AML-193 (cell line): ENCODE results near the gene KLF1.
"Not testable (repeated sequence)": the region's sequence is repeated elsewhere in the genome, so short reads cannot be mapped to it uniquely, and the experiment has no call there.

Source experiments
- DNase-seq, 2 experiments: peaks; one replicate each; lab custom pipeline; 2025; lab: John Stamatoyannopoulos, UW

KLF1 gene

GRCh38 chr19:12867120-12868099, 19.6 kb downstream of the KLF1 start:
- DNase-seq: peak in 1 of 2 experiments; percentile 35

- DNase-seq: no peak
These were observed 20.4 kb downstream of the KLF1 start for GRCh38 chr19:12866416-12867119.

GRCh38 chr19:12865746-12866415, 21.1 kb downstream of the KLF1 start:
- DNase-seq: no peak

GRCh38 chr19:12864721-12865715, 22.0 kb downstream of the KLF1 start:
- no peak for DNase-seq

GRCh38 chr19:12864143-12864542, 22.9 kb downstream of the KLF1 start:
- no peak for DNase-seq

- no peak for DNase-seq
These were observed 27.5 kb downstream of the KLF1 start for GRCh38 chr19:12859546-12859945.

GRCh38 chr19:12858041-12858928, 28.7 kb downstream of the KLF1 start:
- DNase-seq: no peak

- DNase-seq: no peak
These were observed 30.3 kb downstream of the KLF1 start for GRCh38 chr19:12856653-12857052.

- peak; percentile 9 to 42 for DNase-seq
These were observed 39.6 kb downstream of the KLF1 start for GRCh38 chr19:12847159-12848139.

GRCh38 chr19:12846613-12847012, 40.4 kb downstream of the KLF1 start:
- not testable (repeated sequence) for DNase-seq

GRCh38 chr19:12843999-12844732, 42.8 kb downstream of the KLF1 start:
- no peak for DNase-seq

GRCh38 chr19:12843328-12843727, 43.7 kb downstream of the KLF1 start:
- DNase-seq: no peak

- no peak for DNase-seq
These were observed 44.5 kb downstream of the KLF1 start for GRCh38 chr19:12842511-12842910.

GRCh38 chr19:12841094-12841493, 45.9 kb downstream of the KLF1 start:
- DNase-seq: no peak

- DNase-seq: no peak
These were observed 46.6 kb downstream of the KLF1 start for GRCh38 chr19:12840091-12841079.

- peak in 1 of 2 experiments; percentile 12 for DNase-seq
These were observed 47.9 kb downstream of the KLF1 start for GRCh38 chr19:12838886-12839756.
